BJ (cell line): ENCODE measurements around the gene ANO8. TPM values are rescaled to one million over a fixed set of nuclear protein-coding genes. Genes with fewer than 3 reads are reported as not detected.

Source experiments
- CTCF ChIA-PET: fragments of 350-600 bp; formaldehyde crosslinking; extraction: SDS; loops from one replicate; lab custom pipeline; 2021; ENCODE audit warnings: antibody characterized with exemption, inconsistent platforms; lab: Yijun Ruan, JAX
- POLR2A ChIA-PET: fragments of 300-600 bp; sonication (Branson Sonifier 250); formaldehyde crosslinking; extraction: SDS; loops from one replicate; lab custom pipeline; 2021; ENCODE audit warnings: antibody characterized with exemption; lab: Charles Lee
- DNase-seq: peaks from one replicate; pipeline ENCODE4 v3.0.0-alpha.2; 2011; ENCODE audit warnings: low read depth
- H3K27me3 ChIP-seq: 2 replicates; pipeline ENCODE4 v1.6.0; 2011; ENCODE audit warnings: low read length; ENCODE audit not compliant: control insufficient read depth, insufficient read depth
- H3K36me3 ChIP-seq: 2 replicates; pipeline ENCODE4 v1.5.1; 2011; ENCODE audit warnings: low read length; ENCODE audit not compliant: control insufficient read depth, insufficient read depth
- H3K4me3 ChIP-seq: 2 replicates; pipeline ENCODE4 v1.5.1; 2011; ENCODE audit warnings: low read depth, mild to moderate bottlenecking, control low read depth, low read length
- CTCF ChIP-seq: IDR thresholded peaks from 2 replicates; pipeline ENCODE4 v1.5.1; 2011; ENCODE audit warnings: low read depth, mild to moderate bottlenecking, control low read depth, inconsistent platforms, low read length, moderate library complexity; ENCODE audit not compliant: insufficient read depth
- polyA plus RNA-seq: library from polyadenylated mRNA; depleted of rRNA; stranded (reverse); fragments of >200 nt; gene quantifications from 2 replicates; pipeline ENCODE4 v1.2.3, GENCODE V29; 2011

ANO8 gene
- polyA plus RNA-seq, 1 experiment = 1.9 TPM

GRCh38 chr19:17358395-17358794, 23.7 kb upstream of the ANO8 start:
- Histone ChIP-seq H3K36me3 (no peaks in the 10 kb centered on the region), H3K27me3 (no peaks in the 10 kb centered on the region), H3K4me3 (no peak overlapping the region)
- ChIA-PET CTCF (interaction anchor here (0.6 to 1.6 kb wide), 3 partner anchors 9 to 75 kb away, joined by 3 to 5 read pairs (median 4); no protein-coding TSS in a partner anchor), POLR2A (no interaction called here)
- no peak for TF ChIP-seq CTCF
- no peak for DNase-seq

- Histone ChIP-seq H3K36me3 (no peaks in the 10 kb centered on the region), H3K27me3 (no peaks in the 10 kb centered on the region), H3K4me3 (no peak overlapping the region)
- POLR2A ChIA-PET = no interaction called here
- CTCF ChIA-PET = interaction anchor here (0.6 to 1.6 kb wide), 4 partner anchors 9 to 28 kb away, joined by 3 to 5 read pairs (median 4); no protein-coding TSS in a partner anchor
- no peak for DNase-seq
- TF ChIP-seq CTCF = no peak
These were observed 23.1 kb upstream of the ANO8 start for GRCh38 chr19:17357724-17358123.

- Histone ChIP-seq H3K27me3 (no peaks in the 10 kb centered on the region), H3K36me3 (no peaks in the 10 kb centered on the region), H3K4me3 (no peak overlapping the region)
- CTCF ChIA-PET = interaction anchor here (0.9 kb wide), 2 partner anchors 10 to 28 kb away, joined by 3 to 4 read pairs; no protein-coding TSS in a partner anchor
- no peak for DNase-seq
- no peak for TF ChIP-seq CTCF
- POLR2A ChIA-PET = no interaction called here
These were observed 22.5 kb upstream of the ANO8 start for GRCh38 chr19:17357078-17357666.

- ChIA-PET POLR2A (no interaction called here), CTCF (interaction anchor here (1.5 kb wide), 1 partner anchor 33 kb away, joined by 5 read pairs; no protein-coding TSS in a partner anchor)
- no peak for TF ChIP-seq CTCF
- H3K36me3 ChIP-seq = no peaks in the 10 kb centered on the region
- H3K4me3 ChIP-seq = no peak overlapping the region
- no peaks in the 10 kb centered on the region for H3K27me3 ChIP-seq
- DNase-seq = no peak
These were observed 18.7 kb upstream of the ANO8 start for GRCh38 chr19:17353386-17353785.

GRCh38 chr19:17352608-17353280, 18.1 kb upstream of the ANO8 start:
- no peak for TF ChIP-seq CTCF
- no peaks in the 10 kb centered on the region for H3K27me3 ChIP-seq
- no peaks in the 10 kb centered on the region for H3K36me3 ChIP-seq
- CTCF ChIA-PET = interaction anchor here (1.5 kb wide), 1 partner anchor 33 kb away, joined by 5 read pairs; no protein-coding TSS in a partner anchor
- POLR2A ChIA-PET = no interaction called here
- no peak for DNase-seq
- H3K4me3 ChIP-seq = no peak overlapping the region
